AG09309 (cell line): ENCODE results near the gene ZNF266.

ENCODE experiments used
- DNase-seq: peaks from one replicate; pipeline ENCODE4 v3.0.0-alpha.2; 2010; ENCODE audit warnings: low read depth
- H3K4me3 ChIP-seq: 2 replicates; pipeline ENCODE4 v1.5.1; 2011; ENCODE audit warnings: mild to moderate bottlenecking, low read depth, low read length, moderate library complexity; ENCODE audit not compliant: control insufficient read depth
- TF ChIP-seq, protein P1 (sequence below): IDR thresholded peaks from 2 replicates; pipeline ENCODE4 v1.5.1; 2011; ENCODE audit warnings: mild to moderate bottlenecking, low read depth, low read length, inconsistent platforms; ENCODE audit not compliant: insufficient read depth, control insufficient read depth; ENCODE audit errors: missing control alignments

ZNF266 gene

DNA sequence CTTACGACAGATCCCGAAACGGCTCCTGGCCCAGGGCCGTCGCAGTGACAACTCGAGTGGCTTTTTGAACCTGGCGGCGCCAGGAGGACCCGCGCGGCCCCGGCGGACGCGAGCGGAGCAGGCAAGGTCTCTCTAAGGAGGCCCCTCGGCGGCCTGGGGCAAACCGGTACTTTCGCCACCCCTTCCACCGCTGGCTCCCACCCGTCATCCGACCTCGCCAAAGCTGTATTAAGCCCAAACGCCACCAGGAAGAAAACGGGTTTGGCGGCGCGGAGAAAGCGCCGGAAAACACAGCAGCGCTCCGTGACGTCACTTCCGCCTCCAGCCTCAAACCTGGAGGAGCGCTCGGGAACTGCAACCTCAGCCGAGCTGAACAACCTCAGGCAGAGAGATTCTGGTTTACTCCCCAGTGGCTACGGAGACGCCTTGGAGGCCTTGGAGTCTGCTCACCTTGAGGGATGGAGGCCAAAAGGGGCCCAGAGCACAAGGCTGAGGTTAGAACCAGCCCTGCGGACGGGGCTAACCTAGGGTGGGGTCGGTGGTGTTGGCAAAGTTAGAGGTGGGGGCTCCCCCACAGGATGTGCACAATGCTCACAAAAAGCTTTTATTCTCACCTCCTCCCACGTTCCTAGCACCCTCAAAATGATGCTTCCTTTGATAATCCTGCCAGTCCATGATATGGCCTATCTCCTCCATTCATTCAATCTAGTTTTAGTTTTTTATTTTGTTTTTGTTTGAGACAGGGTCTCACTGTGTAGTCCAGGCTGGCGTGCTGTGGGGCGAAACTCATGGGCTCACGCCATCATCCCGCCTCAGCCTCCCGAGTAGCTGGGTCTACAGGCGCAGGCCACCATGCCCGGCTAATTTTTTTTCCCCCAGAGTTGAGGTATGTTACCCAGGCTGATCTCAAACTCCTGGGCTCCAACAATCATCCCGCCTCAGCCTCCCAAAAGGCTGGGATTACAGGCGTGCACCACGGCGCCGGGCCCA lies at the start of gene ZNF266:
Gene ZNF266, minus strand, starts transcription at position 295 of the 990 bp plus-strand sequence. CDS start 15,484 bp downstream, outside the sequence.
- TF ChIP-seq, protein P1, sequence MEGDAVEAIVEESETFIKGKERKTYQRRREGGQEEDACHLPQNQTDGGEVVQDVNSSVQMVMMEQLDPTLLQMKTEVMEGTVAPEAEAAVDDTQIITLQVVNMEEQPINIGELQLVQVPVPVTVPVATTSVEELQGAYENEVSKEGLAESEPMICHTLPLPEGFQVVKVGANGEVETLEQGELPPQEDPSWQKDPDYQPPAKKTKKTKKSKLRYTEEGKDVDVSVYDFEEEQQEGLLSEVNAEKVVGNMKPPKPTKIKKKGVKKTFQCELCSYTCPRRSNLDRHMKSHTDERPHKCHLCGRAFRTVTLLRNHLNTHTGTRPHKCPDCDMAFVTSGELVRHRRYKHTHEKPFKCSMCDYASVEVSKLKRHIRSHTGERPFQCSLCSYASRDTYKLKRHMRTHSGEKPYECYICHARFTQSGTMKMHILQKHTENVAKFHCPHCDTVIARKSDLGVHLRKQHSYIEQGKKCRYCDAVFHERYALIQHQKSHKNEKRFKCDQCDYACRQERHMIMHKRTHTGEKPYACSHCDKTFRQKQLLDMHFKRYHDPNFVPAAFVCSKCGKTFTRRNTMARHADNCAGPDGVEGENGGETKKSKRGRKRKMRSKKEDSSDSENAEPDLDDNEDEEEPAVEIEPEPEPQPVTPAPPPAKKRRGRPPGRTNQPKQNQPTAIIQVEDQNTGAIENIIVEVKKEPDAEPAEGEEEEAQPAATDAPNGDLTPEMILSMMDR = peak; percentile 57
- peak within 1 kb of the TSS; percentile 98 for H3K4me3 ChIP-seq
- peak; percentile 50 for DNase-seq

DNA sequence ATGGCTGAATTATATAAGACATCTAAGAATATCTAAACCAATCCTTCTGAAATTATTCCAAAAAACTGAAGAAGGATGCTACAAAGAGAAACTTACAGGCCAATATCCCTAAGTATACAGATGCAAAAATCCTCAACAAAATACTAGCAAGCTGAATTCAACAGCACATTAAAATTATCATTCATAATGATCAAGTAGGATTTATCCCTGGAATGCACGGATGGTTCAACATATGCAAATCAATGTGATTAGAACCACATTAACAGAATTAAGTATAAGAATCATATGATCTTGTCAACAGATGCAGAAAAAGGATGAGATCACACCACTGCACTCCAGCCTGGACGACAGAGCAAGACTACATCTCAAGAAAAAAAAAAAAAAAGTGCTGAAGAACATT lies 49.8 kb upstream of the ZNF266 start:
- TF ChIP-seq, protein P1 = no peak
- no peak overlapping the region for H3K4me3 ChIP-seq
- DNase-seq = no peak

DNA sequence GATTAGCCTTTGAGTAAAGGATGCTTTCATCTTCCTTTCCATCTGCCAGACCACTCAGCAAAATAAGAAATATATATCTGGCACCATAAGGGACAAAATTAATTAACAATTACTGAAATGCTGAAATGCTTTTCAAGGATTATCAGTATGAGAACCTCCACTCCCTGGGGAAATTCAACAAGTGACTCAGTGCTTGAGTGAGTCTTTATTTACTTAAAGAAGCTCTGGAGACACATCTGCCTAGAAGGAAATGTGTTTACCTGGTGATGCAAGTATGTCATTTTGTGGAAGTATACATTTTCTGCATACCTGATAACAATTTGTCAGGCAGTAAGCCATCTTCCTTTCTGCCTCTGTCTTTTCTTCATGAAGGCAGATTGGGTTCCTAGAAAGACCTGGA lies 39.6 kb upstream of the ZNF266 start:
- TF ChIP-seq, protein P1 = no peak
- no peak for DNase-seq
- H3K4me3 ChIP-seq = no peak overlapping the region

GRCh38 chr19:9467161-9467560 lies 31.8 kb upstream of the ZNF266 start:
- no peak overlapping the region for H3K4me3 ChIP-seq
- TF ChIP-seq, protein P1 = no peak

DNA sequence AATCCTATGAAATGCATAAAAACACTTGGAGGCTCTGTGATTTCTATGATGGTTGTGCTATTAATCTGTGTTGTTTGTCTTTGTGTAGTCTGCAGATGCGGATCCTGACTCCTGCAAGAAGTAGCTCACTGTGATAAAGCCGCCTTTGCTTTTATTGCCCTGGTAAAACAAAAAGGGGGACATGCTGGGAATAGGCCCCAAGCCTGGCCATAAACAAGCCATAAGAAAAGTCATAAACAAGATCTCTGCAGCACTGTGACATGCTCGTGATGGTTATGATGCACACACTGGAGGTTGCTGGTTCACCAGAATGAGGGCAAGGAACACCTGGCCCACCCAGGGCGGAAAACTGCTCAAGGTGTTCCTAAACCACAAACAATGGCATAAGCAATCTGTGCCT lies 26.6 kb upstream of the ZNF266 start:
- DNase-seq = no peak
- no peak overlapping the region for H3K4me3 ChIP-seq
- TF ChIP-seq, protein P1 = no peak

More at GRCh38 chr19:9467161-9467560, 31.8 kb upstream of the ZNF266 start:
- no peak for DNase-seq

GRCh38 chr19:9456018-9456689 lies 20.8 kb upstream of the ZNF266 start:
- H3K4me3 ChIP-seq = peak overlapping the region; percentile 13
- TF ChIP-seq, protein P1 = no peak
- DNase-seq = no peak
